Esophagus squamous epithelium (tissue), 4 donors: ENCODE data around the gene MMEL1.

ENCODE experiments used
- CTCF ChIP-seq, 6 experiments: fragments of 450-650 bp in 4 of 6; fragments of 200-600 bp in 2 of 6; sonication (generic) in 2 of 6; IDR thresholded peaks; one replicate each; pipeline ENCODE4 v1.5.1; 2016 to 2019; ENCODE audit warnings: antibody characterized with exemption in 6 of 6, mild to moderate bottlenecking in 4 of 6, moderate library complexity in 4 of 6
- POLR2A ChIP-seq, 4 donors: fragments of 450-650 bp; IDR thresholded peaks; one replicate each; pipeline ENCODE4 v1.6.1; 2017; ENCODE audit warnings: antibody characterized with exemption in 4 of 4, mild to moderate bottlenecking in 4 of 4, moderate library complexity in 3 of 4

DNA sequence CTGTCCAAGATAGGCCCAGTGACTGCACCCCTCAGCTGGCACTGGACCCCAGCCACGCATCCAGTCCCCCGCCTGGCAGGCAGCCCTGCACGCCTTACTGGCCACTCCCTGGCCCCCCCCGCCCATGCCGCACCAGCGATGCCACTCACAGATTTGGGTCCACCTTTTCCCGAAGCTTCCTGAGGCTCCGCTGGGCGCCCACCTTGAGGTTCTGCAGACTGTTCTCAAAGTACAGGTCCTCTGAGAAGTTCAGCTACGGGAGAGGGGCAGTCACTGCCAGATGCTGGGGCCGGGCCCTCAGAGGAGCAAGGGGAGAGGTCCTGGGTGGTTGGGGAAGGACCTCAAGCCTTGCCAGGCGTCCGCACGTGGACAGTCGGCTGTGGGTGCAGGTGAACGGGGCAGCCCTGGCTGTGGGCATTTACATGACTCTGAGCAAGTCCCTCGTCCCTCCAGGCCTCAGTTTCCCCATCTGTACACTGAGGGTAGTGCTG is 38.1 kb downstream of the MMEL1 start:
- TF ChIP-seq CTCF (IDR thresholded peaks at IDR 0.05) (no peak), POLR2A (IDR thresholded peaks at IDR 0.05) (no peak)
